Vagina (tissue), 2 donors: ENCODE data around the gene SLC18A3. TPM values are rescaled to one million over a fixed set of nuclear protein-coding genes. Genes with fewer than 3 reads are reported as not detected.

Source experiments
- DNase-seq, 2 donors: peaks; one replicate each; pipeline ENCODE4 v3.0.0-alpha.2; 2017; ENCODE audit errors: extremely low spot score in 2 of 2
- H3K27ac ChIP-seq: fragments of 200-600 bp; sonication (generic); one replicate; pipeline ENCODE4 v1.5.1; 2019
- H3K27me3 ChIP-seq: fragments of 200-600 bp; sonication (generic); one replicate; pipeline ENCODE4 v1.5.1; 2019
- H3K36me3 ChIP-seq, 2 donors: fragments of 200-600 bp; sonication (generic); one replicate each; pipeline ENCODE4 v1.5.1; 2017 to 2019
- H3K4me1 ChIP-seq: fragments of 200-600 bp; sonication (generic); one replicate; pipeline ENCODE4 v1.5.1; 2019
- H3K4me3 ChIP-seq, 2 donors: fragments of 200-600 bp; sonication (generic); 1 replicate in 1 of 2; 2 replicates in 1 of 2; pipeline ENCODE4 v1.5.1; 2016 to 2019
- H3K9me3 ChIP-seq: fragments of 200-600 bp; sonication (generic); one replicate; pipeline ENCODE4 v1.5.1; 2019
- POLR2A ChIP-seq, 2 donors: fragments of 450-650 bp; IDR thresholded peaks; one replicate each; pipeline ENCODE4 v1.6.1; 2017; ENCODE audit warnings: antibody characterized with exemption in 2 of 2, mild to moderate bottlenecking in 2 of 2, moderate library complexity in 2 of 2
- POLR2AphosphoS5 ChIP-seq, 2 donors: sonication (generic); formaldehyde crosslinking; IDR thresholded peaks; one replicate each; pipeline ENCODE4 v1.9.0; 2017; ENCODE audit warnings: antibody characterized with exemption in 2 of 2, mild to moderate bottlenecking in 2 of 2, low read depth in 1 of 2; ENCODE audit not compliant: insufficient read depth in 1 of 2
- intact Hi-C: fragments of 100-400 bp; cut with DNase I; formaldehyde crosslinking; loops from one replicate; pipeline ENCODE4 v1.15.1; 2023
- total RNA-seq: library from RNA; depleted of rRNA; stranded (reverse); fragments of >200 nt; gene quantifications from one replicate; pipeline ENCODE4 v1.2.3, GENCODE V29; 2016
- TF ChIP-seq, protein P1 (sequence below), 3 experiments: fragments of 450-650 bp in 2 of 3; fragments of 200-600 bp in 1 of 3; sonication (generic) in 1 of 3; IDR thresholded peaks; one replicate each; pipeline ENCODE4 v1.5.1; 2017 to 2019; ENCODE audit warnings: antibody characterized with exemption in 3 of 3, mild to moderate bottlenecking in 2 of 3, moderate library complexity in 2 of 3

The SLC18A3 gene
- total RNA-seq, 1 donor from 2014 or later: 0.49 TPM

DNA sequence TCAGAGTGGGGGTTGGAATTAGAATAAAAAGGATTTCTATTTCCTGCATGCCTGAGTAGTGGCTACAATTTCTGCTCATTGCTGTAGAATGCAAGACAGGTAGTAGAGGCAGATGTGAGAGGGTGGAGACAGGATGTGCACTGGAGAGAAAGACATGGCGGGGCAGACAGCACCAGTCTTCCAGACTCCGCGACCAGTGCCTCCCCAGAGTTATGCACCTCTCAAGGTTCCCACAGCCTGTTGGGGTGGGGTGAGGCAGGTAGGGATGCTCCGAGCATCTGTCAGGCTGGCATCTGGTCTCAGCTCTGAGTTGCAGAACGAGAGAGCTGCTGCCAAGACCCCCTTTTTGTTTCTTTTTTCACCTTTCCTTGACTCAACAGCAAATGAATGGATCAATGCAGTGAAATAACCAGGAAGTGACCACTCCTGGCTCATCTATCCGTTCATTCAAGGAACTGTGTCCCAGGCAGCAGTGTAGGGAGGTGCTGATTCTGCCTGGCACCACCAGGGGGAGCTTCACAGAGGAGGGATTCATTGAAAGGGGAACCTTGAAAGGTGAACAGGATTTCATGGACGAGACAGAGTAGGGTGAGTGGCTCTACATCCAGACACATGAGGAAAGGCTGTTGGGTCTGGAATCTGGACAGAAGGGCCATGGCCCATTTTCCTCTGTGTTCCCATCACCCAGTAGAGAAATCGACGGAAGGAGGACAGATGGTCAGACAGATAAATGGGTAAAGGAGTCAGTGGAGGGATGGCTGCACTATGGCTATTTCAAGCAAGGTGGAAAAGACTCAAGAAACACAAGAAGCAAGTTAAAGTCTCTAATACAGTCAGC, 17.2 kb upstream of the SLC18A3 start:
- no peak overlapping the region for H3K4me3 ChIP-seq
- H3K36me3 ChIP-seq: no peaks in the 10 kb centered on the region
- no peaks in the 10 kb centered on the region for H3K9me3 ChIP-seq
- H3K27ac ChIP-seq: no peak overlapping the region
- DNase-seq: peak; percentile 60 to 90
- TF ChIP-seq POLR2A (IDR thresholded peaks at IDR 0.05) (no peak), POLR2AphosphoS5 (IDR thresholded peaks at IDR 0.05; ENCODE audit: insufficient read depth in 1 of 2, low read depth in 1 of 2) (no peak)
- TF ChIP-seq, protein P1, sequence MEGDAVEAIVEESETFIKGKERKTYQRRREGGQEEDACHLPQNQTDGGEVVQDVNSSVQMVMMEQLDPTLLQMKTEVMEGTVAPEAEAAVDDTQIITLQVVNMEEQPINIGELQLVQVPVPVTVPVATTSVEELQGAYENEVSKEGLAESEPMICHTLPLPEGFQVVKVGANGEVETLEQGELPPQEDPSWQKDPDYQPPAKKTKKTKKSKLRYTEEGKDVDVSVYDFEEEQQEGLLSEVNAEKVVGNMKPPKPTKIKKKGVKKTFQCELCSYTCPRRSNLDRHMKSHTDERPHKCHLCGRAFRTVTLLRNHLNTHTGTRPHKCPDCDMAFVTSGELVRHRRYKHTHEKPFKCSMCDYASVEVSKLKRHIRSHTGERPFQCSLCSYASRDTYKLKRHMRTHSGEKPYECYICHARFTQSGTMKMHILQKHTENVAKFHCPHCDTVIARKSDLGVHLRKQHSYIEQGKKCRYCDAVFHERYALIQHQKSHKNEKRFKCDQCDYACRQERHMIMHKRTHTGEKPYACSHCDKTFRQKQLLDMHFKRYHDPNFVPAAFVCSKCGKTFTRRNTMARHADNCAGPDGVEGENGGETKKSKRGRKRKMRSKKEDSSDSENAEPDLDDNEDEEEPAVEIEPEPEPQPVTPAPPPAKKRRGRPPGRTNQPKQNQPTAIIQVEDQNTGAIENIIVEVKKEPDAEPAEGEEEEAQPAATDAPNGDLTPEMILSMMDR (IDR thresholded peaks at IDR 0.05): peak in 2 of 3 experiments; percentile 51 to 69
- no peaks in the 10 kb centered on the region for H3K27me3 ChIP-seq
- no peaks in the 10 kb centered on the region for H3K4me1 ChIP-seq
- intact Hi-C loops: no loop called here

DNA sequence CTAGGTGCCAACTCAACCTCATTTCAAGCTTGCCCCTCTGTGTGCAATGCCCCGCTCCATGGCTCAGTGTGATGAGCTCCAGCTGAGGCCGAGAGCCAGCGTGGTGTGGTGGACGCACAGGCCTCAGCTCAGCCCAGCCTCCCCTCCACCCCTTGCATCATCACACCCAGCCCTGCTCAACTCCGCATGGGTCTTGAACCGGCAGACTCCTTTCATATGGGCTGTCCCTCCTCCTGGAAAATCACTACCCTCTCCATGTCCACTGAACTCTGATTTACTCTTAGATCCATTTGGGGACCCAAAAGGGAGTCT, 16.6 kb upstream of the SLC18A3 start:
- Histone ChIP-seq H3K27ac (no peak overlapping the region), H3K27me3 (no peaks in the 10 kb centered on the region), H3K9me3 (no peaks in the 10 kb centered on the region), H3K4me3 (no peak overlapping the region), H3K4me1 (no peaks in the 10 kb centered on the region), H3K36me3 (no peaks in the 10 kb centered on the region)
- DNase-seq: peak in 1 of 2 donors; percentile 37
- TF ChIP-seq, protein P1 (IDR thresholded peaks at IDR 0.05): no peak
- TF ChIP-seq POLR2AphosphoS5 (IDR thresholded peaks at IDR 0.05; ENCODE audit: insufficient read depth in 1 of 2, low read depth in 1 of 2): no peak
- no peak for TF ChIP-seq POLR2A (IDR thresholded peaks at IDR 0.05)
- intact Hi-C loops: no loop called here

DNA sequence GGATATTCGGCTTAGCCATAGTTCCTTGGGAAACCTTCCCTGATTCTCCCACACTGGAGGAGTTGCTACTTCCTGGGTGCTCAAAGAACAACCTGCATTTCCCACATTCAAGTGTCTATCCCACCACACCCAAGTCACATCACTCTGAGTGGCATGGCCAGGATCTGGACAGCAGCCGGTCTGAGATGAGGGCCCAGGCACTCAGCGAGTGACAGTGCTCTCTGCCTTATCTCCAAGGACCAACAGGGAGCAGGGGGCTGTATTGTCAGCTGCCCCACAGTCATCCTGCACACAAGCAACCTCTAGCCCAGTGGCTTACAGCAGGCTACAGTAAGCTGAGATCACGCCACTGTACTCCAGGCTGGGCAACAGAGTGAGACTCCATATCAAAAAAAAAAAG, 16.1 kb upstream of the SLC18A3 start:
- no peaks in the 10 kb centered on the region for H3K27me3 ChIP-seq
- intact Hi-C loops: no loop called here
- TF ChIP-seq POLR2AphosphoS5 (IDR thresholded peaks at IDR 0.05; ENCODE audit: insufficient read depth in 1 of 2, low read depth in 1 of 2) (no peak), POLR2A (IDR thresholded peaks at IDR 0.05) (no peak)
- TF ChIP-seq, protein P1 (IDR thresholded peaks at IDR 0.05): no peak
- DNase-seq: peak; percentile 56 to 67
- no peaks in the 10 kb centered on the region for H3K36me3 ChIP-seq
- H3K27ac ChIP-seq: no peak overlapping the region
- no peaks in the 10 kb centered on the region for H3K4me1 ChIP-seq
- H3K9me3 ChIP-seq: no peaks in the 10 kb centered on the region
- H3K4me3 ChIP-seq: no peak overlapping the region

DNA sequence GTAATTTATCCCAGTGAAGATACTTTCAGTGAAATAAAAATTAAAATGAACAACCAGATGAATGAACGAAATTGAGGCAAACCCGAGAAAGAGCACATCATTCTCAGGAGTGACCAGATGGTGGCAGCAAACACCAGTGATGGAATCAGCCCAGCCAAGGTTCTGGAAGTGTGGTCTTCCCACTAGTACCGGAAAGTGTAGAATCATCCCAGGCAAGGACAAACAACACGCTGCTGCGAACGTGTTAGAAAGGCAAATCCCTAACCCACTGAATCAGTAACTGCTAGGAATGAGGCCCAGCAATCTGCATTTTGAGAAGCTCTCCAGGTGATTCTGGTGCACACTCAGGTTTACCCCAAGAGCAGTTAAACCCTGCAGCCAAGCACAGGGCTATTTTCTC, 15.5 kb upstream of the SLC18A3 start:
- no peaks in the 10 kb centered on the region for H3K27me3 ChIP-seq
- H3K36me3 ChIP-seq: no peaks in the 10 kb centered on the region
- intact Hi-C loops: no loop called here
- H3K4me3 ChIP-seq: no peak overlapping the region
- no peak for TF ChIP-seq POLR2AphosphoS5 (IDR thresholded peaks at IDR 0.05; ENCODE audit: insufficient read depth in 1 of 2, low read depth in 1 of 2)
- TF ChIP-seq, protein P1 (IDR thresholded peaks at IDR 0.05): peak; percentile 12 to 53 (median 30)
- DNase-seq: peak; percentile 25 to 60
- H3K9me3 ChIP-seq: no peaks in the 10 kb centered on the region
- H3K4me1 ChIP-seq: no peaks in the 10 kb centered on the region
- H3K27ac ChIP-seq: no peak overlapping the region

DNA sequence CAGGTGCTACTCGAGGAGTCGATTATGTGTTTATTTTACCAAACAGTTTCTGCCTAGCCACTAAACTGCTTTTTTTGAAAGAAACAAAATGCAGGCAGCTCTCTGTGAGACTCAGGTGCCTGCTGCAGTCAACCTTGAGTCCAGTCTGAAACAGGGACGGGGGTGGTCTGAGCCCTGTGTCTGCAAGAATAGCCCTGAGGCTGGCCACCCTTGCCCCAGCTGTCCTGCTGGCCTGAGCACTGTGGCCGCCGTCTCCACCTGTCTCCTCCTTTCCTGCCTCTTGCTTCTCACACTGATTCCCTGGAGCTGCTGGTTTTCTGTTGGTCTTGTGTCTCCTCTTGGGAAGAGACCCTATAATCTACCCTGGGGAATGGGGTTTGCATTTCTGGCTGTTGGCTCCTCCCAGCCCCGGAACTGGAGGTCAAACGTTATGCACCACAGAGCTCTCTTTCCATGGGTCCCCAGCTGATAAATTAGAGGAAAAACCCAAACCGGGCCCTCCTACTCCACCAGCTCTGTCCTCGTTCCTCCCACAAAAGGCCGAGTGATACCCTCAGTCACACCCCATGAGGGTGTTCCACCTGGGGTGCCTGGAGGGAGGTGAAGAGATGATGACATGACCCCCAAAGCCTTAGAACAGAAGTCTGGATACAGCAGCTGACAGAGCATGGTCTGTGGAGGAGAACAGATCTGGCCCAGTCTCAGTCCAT, 15.0 kb upstream of the SLC18A3 start:
- Histone ChIP-seq H3K9me3 (no peaks in the 10 kb centered on the region), H3K27me3 (no peaks in the 10 kb centered on the region), H3K4me1 (no peaks in the 10 kb centered on the region), H3K36me3 (no peaks in the 10 kb centered on the region), H3K4me3 (no peak overlapping the region), H3K27ac (no peak overlapping the region)
- intact Hi-C loops: no loop called here
- TF ChIP-seq POLR2AphosphoS5 (IDR thresholded peaks at IDR 0.05; ENCODE audit: insufficient read depth in 1 of 2, low read depth in 1 of 2) (no peak), POLR2A (IDR thresholded peaks at IDR 0.05) (no peak)
- TF ChIP-seq, protein P1 (IDR thresholded peaks at IDR 0.05): no peak
- DNase-seq: peak; percentile 72 to 81
